ENCODE data around the gene CACNA1F.

GRCh38 chrX:49199315-49199595 is 33.9 kb downstream of the CACNA1F start:
- TF ChIP-seq CTCF (conservative IDR thresholded peaks at IDR 0.05; ENCODE audit: low read length) = no peak
- no peak for TF ChIP-seq EZH2phosphoT487 (IDR thresholded peaks at IDR 0.05; ENCODE audit: borderline replicate concordance)
